SKM-1 (cell line): Measurements from ENCODE around the gene KAT7.

Experiments
- DNase-seq: peaks from one replicate; lab custom pipeline; 2025; ENCODE audit not compliant: unreplicated experiment; lab: John Stamatoyannopoulos, UW

KAT7 gene

GRCh38 chr17:49866882-49867413, 78.5 kb downstream of the KAT7 start:
- no peak for DNase-seq

GRCh38 chr17:49869038-49869374, 80.5 kb downstream of the KAT7 start:
- no peak for DNase-seq

- no peak for DNase-seq
Measured at GRCh38 chr17:49870298-49870697, 81.8 kb downstream of the KAT7 start.

- DNase-seq = no peak
Measured at GRCh38 chr17:49871211-49871610, 82.7 kb downstream of the KAT7 start.

- DNase-seq = no peak
Measured at GRCh38 chr17:49872754-49873377, 84.4 kb downstream of the KAT7 start.

GRCh38 chr17:49873466-49873865, 85.0 kb downstream of the KAT7 start:
- no peak for DNase-seq

- no peak for DNase-seq
Measured at GRCh38 chr17:49873926-49874325, 85.4 kb downstream of the KAT7 start.

- no peak for DNase-seq
Measured at GRCh38 chr17:49874911-49875310, 86.4 kb downstream of the KAT7 start.

- DNase-seq = no peak
Measured at GRCh38 chr17:49875685-49876084, 87.2 kb downstream of the KAT7 start.

GRCh38 chr17:49878931-49879904, 90.7 kb downstream of the KAT7 start:
- DNase-seq = no peak

- DNase-seq = peak; percentile 63
Measured at GRCh38 chr17:49880291-49881053, 92.0 kb downstream of the KAT7 start.

GRCh38 chr17:49881054-49881402, 92.5 kb downstream of the KAT7 start:
- DNase-seq = no peak

- no peak for DNase-seq
Measured at GRCh38 chr17:49882434-49882833, 94.0 kb downstream of the KAT7 start.
